K562 (cell line): ENCODE measurements around the gene DNER. TPM values are rescaled to one million over a fixed set of nuclear protein-coding genes. Genes with fewer than 3 reads are reported as not detected.

Experiments used
- ATAC-seq: fragments of 200-7000 bp; cut with Tn5 transposase; 3 replicates; pipeline ENCODE4 v1.9.1; 2020; ENCODE audit warnings: moderate library complexity
- BruUV-seq: library from RNA; stranded (reverse); fragments of 400-500 nt; replicated peaks from 2 replicates; lab custom pipeline; 2021; lab: Mats Ljungman, UMichigan
- CTCF ChIA-PET: fragments of 300-600 bp; formaldehyde crosslinking; extraction: SDS; loops from one replicate; lab custom pipeline; 2021; ENCODE audit warnings: low intra/inter-chr PET ratio; lab: Yijun Ruan, JAX
- POLR2A ChIA-PET: fragments of 300-600, 350-650 bp; sonication (Branson Sonifier 250); formaldehyde crosslinking; extraction: SDS; loops from one replicate; lab custom pipeline; 2021; ENCODE audit warnings: antibody characterized with exemption, inconsistent platforms; lab: Yijun Ruan, JAX
- DNase-seq, 4 experiments: peaks; one replicate each; pipeline versions ENCODE4 v3.0.0 to v3.0.0-alpha.2; 2011 to 2018; ENCODE audit warnings: low spot score in 3 of 4, mixed read lengths in 3 of 4; ENCODE audit errors: extremely low read depth in 1 of 4
- FAIRE-seq: peaks from 2 replicates; lab custom pipeline; 2011; peaks lifted over from hg19 to GRCh38; lab: Jason Lieb, UNC
- H2AFZ ChIP-seq: 2 replicates; pipeline ENCODE4 v1.6.0; 2011; ENCODE audit warnings: low read depth, low read length, control low read depth, inconsistent platforms
- H3K27ac ChIP-seq: fragments of 200-600 bp; 3 replicates; pipeline ENCODE4 v1.8.0; 2011; ENCODE audit warnings: low read depth, mild to moderate bottlenecking, control low read depth, inconsistent platforms, low read length, moderate library complexity, mixed read lengths; ENCODE audit errors: extremely low read depth
- H3K27me3 ChIP-seq, 2 experiments: fragments of 300-600 bp in 1 of 2; 2 replicates in 1 of 2; 3 replicates in 1 of 2; pipeline versions ENCODE4 v1.6.0 to v1.8.0; 2011; ENCODE audit warnings: inconsistent platforms in 2 of 2, low read length in 2 of 2, mild to moderate bottlenecking in 1 of 2, mixed read lengths in 1 of 2, moderate library complexity in 1 of 2; ENCODE audit not compliant: control insufficient read depth in 2 of 2, insufficient read depth in 2 of 2
- H3K36me3 ChIP-seq: fragments of 300-600 bp; 3 replicates; pipeline ENCODE4 v1.8.0; 2011; ENCODE audit warnings: mild to moderate bottlenecking, low read length, inconsistent platforms; ENCODE audit not compliant: control insufficient read depth, insufficient read depth
- H3K4me1 ChIP-seq, 2 experiments: fragments of 200-600 bp in 1 of 2; replicated peaks in 1 of 2; 2 replicates in 1 of 2; 3 replicates in 1 of 2; pipeline versions ENCODE4 v1.5.1 to v1.8.0; 2011; ENCODE audit warnings: inconsistent platforms in 2 of 2, low read length in 2 of 2, mild to moderate bottlenecking in 1 of 2, mixed read lengths in 1 of 2, moderate library complexity in 1 of 2; ENCODE audit not compliant: control insufficient read depth in 2 of 2, insufficient read depth in 2 of 2
- H3K4me2 ChIP-seq: 2 replicates; pipeline ENCODE4 v1.6.1; 2011; ENCODE audit warnings: low read length, control low read depth, inconsistent platforms, mixed read lengths; ENCODE audit not compliant: insufficient read depth
- H3K4me3 ChIP-seq: fragments of 200-600 bp; sonication (generic), shearing (Covaris generic); 2 replicates; pipeline ENCODE4 v1.5.1; 2016; ENCODE audit warnings: control low read depth, inconsistent platforms
- H3K79me2 ChIP-seq: fragments of 200-600 bp; 3 replicates; pipeline ENCODE4 v1.8.0; 2011; ENCODE audit warnings: low read length, inconsistent platforms; ENCODE audit not compliant: control insufficient read depth, insufficient read depth
- H3K9ac ChIP-seq, 2 experiments: 2 replicates each; pipeline versions ENCODE4 v1.6.0 to v1.6.1; 2011; ENCODE audit warnings: low read depth in 2 of 2, low read length in 2 of 2, control low read depth in 1 of 2, inconsistent platforms in 1 of 2, mild to moderate bottlenecking in 1 of 2, mixed read lengths in 1 of 2; ENCODE audit not compliant: insufficient read depth in 1 of 2
- H3K9me1 ChIP-seq: one replicate; pipeline ENCODE4 v1.6.0; 2011; ENCODE audit warnings: inconsistent platforms, mild to moderate bottlenecking, low read length, moderate library complexity; ENCODE audit not compliant: control insufficient read depth, insufficient read depth
- H3K9me3 ChIP-seq: replicated peaks from 2 replicates; pipeline ENCODE4 v1.5.1; 2011; ENCODE audit warnings: low read depth, low read length, inconsistent platforms; ENCODE audit not compliant: control insufficient read depth, insufficient read depth
- H4K20me1 ChIP-seq: replicated peaks from 2 replicates; pipeline ENCODE4 v1.6.1; 2011; ENCODE audit warnings: low read length, inconsistent platforms, mixed read lengths; ENCODE audit not compliant: control insufficient read depth, insufficient read depth
- TRIM28 ChIP-seq: fragments of 450-650 bp; IDR thresholded peaks from 2 replicates; pipeline ENCODE4 v1.6.1; 2017
- ZBTB7A ChIP-seq: IDR thresholded peaks from 2 replicates; pipeline ENCODE4 v1.6.1; 2011; ENCODE audit warnings: low read depth, mild to moderate bottlenecking, low read length, moderate library complexity, borderline replicate concordance; ENCODE audit not compliant: control insufficient read depth
- ZFP1 ChIP-seq: fragments of 450-650 bp; formaldehyde crosslinking; IDR thresholded peaks from 2 replicates; pipeline ENCODE4 v1.4.0; 2020; ENCODE audit warnings: mild to moderate bottlenecking, mixed read lengths
- ZNF217 ChIP-seq: sonication (generic); formaldehyde crosslinking; IDR thresholded peaks from 2 replicates; pipeline ENCODE4 v1.8.0; 2022; ENCODE audit warnings: mild to moderate bottlenecking, missing genetic modification reagents
- ZNF696 ChIP-seq: fragments of 250-450 bp; sonication (Bioruptor Pico); conservative IDR thresholded peaks from 2 replicates; pipeline ENCODE4 v1.4.0; 2020; ENCODE audit warnings: mild to moderate bottlenecking, moderate library complexity
- WGBS: fragments of 100-300 bp; shearing (Covaris generic); methylation state at CpG from one replicate; pipeline ENCODE4 v1.1.6; 2016; ENCODE audit warnings: low coverage, mixed read lengths; ENCODE audit not compliant: insufficient coverage; ENCODE audit errors: missing lambda C conversion rate; 5-methylcytosine and 5-hydroxymethylcytosine counted together
- in situ Hi-C: fragments of 300-500 bp; cut with MboI; formaldehyde crosslinking; loops from 4 replicates; pipeline ENCODE4 v1.15.0; 2018; ENCODE audit warnings: inconsistent platforms, mixed read lengths
- intact Hi-C: fragments of 100-400 bp; cut with micrococcal nuclease; formaldehyde crosslinking; loops from 2 replicates; pipeline ENCODE4 v1.14.2; 2022
- polyA plus RNA-seq, 8 experiments: library from polyadenylated mRNA; depleted of rRNA in 4 of 8; stranded (reverse) in 5 of 8; unstranded in 3 of 8; fragments of >200 nt; fragmentation: Nextera tagmentation in 2 of 8; fragmentation: Illumina TruSeq in 1 of 8; extraction: Ambion mirVana in 2 of 8; extraction: Trizol in 1 of 8; gene quantifications; 2 replicates each; pipeline versions ENCODE4 v1.2.1 to v1.2.3, GENCODE V29; 2011 to 2014; ENCODE audit warnings: inconsistent platforms in 1 of 8, missing spikeins in 1 of 8
- total RNA-seq, 7 experiments: library from RNA; depleted of rRNA in 6 of 7; stranded (reverse); fragments of >200 nt in 6 of 7; fragmentation: Illumina TruSeq in 2 of 7; extraction: Trizol in 2 of 7; gene quantifications; 2 replicates each; pipeline versions ENCODE4 v1.2.1 to v1.2.3, GENCODE V29; 2011 to 2021; ENCODE audit warnings: low replicate concordance in 1 of 7

Gene DNER
- total and polyA plus RNA-seq, 9 of the 15 experiments (the other 6 are each of a cell fraction or from before 2014, with no cell fraction given), result not detected

GRCh38 chr2:229708335-229708734, 6.0 kb downstream of the DNER start (continued):
- no peak for TF ChIP-seq ZNF217

- no TSS peak for BruUV-seq
- TF ChIP-seq ZNF696 (CRISPR knock-in tag) (no peak), TRIM28 (no peak), ZFP1 (CRISPR knock-in tag) (no peak), ZBTB7A (no peak)
- Histone ChIP-seq H3K4me1 (no peaks in the 10 kb centered on the region), H3K4me2 (no peak overlapping the region), H3K27me3 (peaks cover 0 to 3% of the 10 kb centered on the region in 2 experiments; a peak in 2 of 5 replicates), H3K4me3 (no peak overlapping the region), H3K27ac (no peak overlapping the region), H3K9me3 (no peaks in the 10 kb centered on the region), H3K9me1 (no peaks in the 10 kb centered on the region), H3K9ac (no peak overlapping the region), H2AFZ (no peak overlapping the region), H4K20me1 (no peaks in the 10 kb centered on the region), H3K79me2 (no peaks in the 10 kb centered on the region), H3K36me3 (no peaks in the 10 kb centered on the region)
- WGBS, result 0% methylated on average over 4 of the region's 5 CpGs
- intact Hi-C loops, result no loop called here
- ATAC-seq (no peak), FAIRE-seq (no peak), DNase-seq (no peak)
- ChIA-PET CTCF (no interaction called here), POLR2A (no interaction called here)
- in situ Hi-C loops, result no loop called here
These were observed 10.3 kb downstream of the DNER start for GRCh38 chr2:229703909-229704630.
